ENCODE data around the gene IFNA10.
"Not testable (repeated sequence)": the region's sequence is repeated elsewhere in the genome, so short reads cannot be mapped to it uniquely, and the experiment has no call there.

- TF ChIP-seq, protein P1, sequence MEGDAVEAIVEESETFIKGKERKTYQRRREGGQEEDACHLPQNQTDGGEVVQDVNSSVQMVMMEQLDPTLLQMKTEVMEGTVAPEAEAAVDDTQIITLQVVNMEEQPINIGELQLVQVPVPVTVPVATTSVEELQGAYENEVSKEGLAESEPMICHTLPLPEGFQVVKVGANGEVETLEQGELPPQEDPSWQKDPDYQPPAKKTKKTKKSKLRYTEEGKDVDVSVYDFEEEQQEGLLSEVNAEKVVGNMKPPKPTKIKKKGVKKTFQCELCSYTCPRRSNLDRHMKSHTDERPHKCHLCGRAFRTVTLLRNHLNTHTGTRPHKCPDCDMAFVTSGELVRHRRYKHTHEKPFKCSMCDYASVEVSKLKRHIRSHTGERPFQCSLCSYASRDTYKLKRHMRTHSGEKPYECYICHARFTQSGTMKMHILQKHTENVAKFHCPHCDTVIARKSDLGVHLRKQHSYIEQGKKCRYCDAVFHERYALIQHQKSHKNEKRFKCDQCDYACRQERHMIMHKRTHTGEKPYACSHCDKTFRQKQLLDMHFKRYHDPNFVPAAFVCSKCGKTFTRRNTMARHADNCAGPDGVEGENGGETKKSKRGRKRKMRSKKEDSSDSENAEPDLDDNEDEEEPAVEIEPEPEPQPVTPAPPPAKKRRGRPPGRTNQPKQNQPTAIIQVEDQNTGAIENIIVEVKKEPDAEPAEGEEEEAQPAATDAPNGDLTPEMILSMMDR (IDR thresholded peaks at IDR 0.05; ENCODE audit: poor library complexity, severe bottlenecking): not testable (repeated sequence)
- not testable (repeated sequence) for TF ChIP-seq EP300 (conservative IDR thresholded peaks at IDR 0.05; ENCODE audit: poor library complexity, severe bottlenecking); EZH2 (IDR thresholded peaks at IDR 0.05; ENCODE audit: borderline replicate concordance, insufficient read depth, low read length, poor library complexity, severe bottlenecking); POLR2AphosphoS5 (IDR thresholded peaks at IDR 0.05); TAF1 (IDR thresholded peaks at IDR 0.05; ENCODE audit: low read depth); MXI1 (conservative IDR thresholded peaks at IDR 0.05; ENCODE audit: poor library complexity, severe bottlenecking); RAD21 (conservative IDR thresholded peaks at IDR 0.05)
Observed at GRCh38 chr9:21217211-21217610, 10.3 kb upstream of the IFNA10 start, which contains the start of gene IFNA16.

Measured in neural cell (in vitro differentiated cells).